ENCODE results near the gene VPS37C.
"Not testable (repeated sequence)": the region's sequence is repeated elsewhere in the genome, so short reads cannot be mapped to it uniquely, and the experiment has no call there.

Gene VPS37C

GRCh38 chr11:61161190-61162091 is at the start of gene VPS37C:
TSS of gene VPS37C (minus strand) at chr11:61161426. CDS start at chr11:61138829, 22,597 bp downstream.
- DNase-seq, result peak; percentile 79 to 86

DNA sequence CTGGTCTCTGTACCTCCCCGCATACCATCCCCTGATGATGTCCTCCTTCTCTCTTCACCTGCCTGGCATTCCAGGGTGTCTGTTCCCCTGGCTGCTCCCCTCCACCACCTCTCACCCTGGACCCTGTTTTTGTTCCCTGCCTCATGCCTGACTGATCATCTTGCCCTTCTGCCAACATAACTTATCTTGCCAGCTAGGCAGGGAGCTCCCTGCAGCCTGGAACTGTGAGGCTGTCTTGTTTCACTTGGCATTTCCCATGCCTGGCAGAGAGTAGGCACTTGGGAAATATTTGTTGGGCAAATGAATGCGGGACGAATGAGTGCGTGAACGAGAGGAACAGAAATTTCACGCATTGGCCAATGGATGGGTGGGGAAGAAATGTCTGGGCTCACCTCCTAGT is 49.4 kb upstream of the VPS37C start:
- not testable (repeated sequence) for DNase-seq

DNA sequence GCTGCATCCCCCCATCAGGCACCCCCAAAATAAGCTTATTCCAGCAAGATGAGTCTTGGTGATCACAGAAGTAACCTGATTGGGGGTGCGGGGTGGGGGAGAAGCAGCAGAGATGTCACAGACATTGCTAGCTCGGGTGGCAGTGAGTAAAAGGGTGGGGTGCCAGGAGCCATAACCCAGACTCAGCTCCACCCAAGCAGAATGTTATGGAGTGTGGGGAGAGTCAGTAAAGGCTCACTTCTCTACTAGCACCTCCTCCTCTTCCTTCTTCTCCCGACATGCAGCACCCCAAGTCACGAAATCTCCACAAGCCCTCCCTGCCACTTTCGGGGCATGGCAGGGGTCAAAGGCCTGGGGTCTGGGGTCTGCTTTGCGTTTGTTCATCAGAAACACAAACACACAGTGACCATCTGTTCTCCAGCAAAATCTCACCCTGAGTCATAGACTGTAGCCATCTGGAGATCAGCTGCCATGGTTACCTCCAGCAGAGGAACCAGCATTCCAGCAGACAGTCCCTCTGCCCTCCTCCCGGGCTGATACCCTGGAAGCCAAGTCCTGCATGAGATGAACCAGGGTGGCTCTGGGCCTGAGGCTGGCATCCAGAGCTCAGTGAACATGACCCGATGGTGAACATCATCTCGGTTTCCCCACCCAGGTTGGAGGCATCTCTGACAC is 46.5 kb upstream of the VPS37C start:
- DNase-seq, result not testable (repeated sequence)

DNA sequence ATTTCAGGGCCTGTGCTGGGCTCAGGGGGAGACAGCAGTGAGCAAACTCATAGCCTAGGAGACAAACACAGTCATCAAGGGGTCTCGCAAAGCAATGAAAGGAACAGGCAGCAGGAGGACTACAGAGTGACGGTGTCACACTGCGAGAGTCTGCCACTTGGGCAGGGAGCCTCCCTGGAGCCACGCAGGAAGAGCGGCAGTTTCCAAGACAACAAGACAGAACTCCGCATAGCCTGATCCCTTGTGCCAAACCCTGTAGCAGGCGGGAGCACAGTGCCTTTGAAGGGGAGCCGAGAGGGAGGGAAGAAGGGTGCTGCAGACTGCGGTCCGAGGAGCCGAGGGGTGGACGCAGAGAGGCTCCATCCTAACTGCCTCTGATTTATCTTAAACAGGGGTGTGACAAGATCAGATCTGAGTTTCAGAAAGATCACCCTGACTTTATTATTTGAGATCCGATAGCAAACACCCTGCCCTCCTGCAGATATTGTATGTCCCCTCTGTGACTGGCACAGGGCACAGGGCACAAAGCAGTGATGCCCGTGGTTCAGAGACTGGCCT is 43.4 kb upstream of the VPS37C start:
- DNase-seq, result not testable (repeated sequence)

DNA sequence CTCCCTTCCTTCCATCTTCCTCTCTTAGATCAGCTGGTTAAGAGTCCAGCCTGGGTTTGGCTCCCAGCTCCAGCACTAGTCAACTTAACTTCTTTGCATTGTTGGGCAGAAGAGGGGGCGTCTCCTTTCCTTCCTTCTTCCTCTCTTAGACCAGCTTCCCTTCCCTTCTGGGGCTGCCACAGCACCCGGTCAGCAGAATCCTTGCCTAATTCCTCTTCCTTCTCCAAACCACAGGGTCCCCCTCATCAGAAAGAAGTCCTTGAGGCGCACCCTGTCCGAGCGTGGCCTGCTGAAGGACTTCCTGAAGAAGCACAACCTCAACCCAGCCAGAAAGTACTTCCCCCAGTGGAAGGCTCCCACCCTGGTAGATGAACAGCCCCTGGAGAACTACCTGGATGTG is 42.6 kb upstream of the VPS37C start:
- DNase-seq, result not testable (repeated sequence)

DNA sequence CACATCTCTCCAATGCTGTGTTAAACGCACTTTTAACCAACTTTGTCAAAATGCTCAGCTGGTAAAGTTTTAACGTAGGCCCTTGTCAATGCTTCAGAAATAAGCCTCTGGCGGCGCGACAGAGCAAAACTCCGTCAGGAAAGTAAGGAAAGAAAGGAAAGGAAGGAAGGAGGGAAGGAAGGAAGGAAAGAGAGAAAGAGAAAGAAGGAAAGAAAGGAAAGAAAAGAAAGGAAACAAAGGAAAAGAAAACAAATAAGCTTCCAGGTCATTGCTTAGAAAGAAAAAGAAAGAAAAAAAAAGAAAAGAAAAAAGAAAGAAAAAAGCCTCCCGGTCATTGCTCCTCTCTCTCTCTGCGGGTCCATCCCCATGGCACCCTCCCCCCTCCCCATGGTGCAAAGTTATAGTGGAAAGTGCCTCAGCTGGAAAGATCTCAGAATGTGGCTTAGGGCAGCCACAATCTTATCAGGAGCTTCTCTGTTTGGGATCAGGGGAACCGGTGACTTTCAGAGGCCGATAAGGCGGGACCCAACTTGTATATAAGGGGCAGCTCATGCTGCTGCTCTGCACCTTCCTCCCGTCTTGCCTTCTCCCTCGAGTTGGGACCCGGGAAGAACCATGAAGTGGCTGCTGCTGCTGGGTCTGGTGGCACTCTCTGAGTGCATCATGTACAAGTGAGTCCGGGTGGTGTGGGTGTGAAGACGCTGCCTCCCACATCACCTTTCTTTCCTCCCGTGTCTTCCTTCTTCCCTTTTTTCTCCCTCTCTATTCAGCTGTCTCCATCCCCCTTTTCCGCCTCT is 41.9 kb upstream of the VPS37C start, which contains the start of gene PGA3:
Gene PGA3, plus strand, starts transcription at position 566 of the 797 bp plus-strand sequence. Its CDS starts 50 bp downstream, at position 616.
- DNase-seq, result not testable (repeated sequence)

GRCh38 chr11:61201476-61201875 is 40.2 kb upstream of the VPS37C start:
- no peak for DNase-seq

DNA sequence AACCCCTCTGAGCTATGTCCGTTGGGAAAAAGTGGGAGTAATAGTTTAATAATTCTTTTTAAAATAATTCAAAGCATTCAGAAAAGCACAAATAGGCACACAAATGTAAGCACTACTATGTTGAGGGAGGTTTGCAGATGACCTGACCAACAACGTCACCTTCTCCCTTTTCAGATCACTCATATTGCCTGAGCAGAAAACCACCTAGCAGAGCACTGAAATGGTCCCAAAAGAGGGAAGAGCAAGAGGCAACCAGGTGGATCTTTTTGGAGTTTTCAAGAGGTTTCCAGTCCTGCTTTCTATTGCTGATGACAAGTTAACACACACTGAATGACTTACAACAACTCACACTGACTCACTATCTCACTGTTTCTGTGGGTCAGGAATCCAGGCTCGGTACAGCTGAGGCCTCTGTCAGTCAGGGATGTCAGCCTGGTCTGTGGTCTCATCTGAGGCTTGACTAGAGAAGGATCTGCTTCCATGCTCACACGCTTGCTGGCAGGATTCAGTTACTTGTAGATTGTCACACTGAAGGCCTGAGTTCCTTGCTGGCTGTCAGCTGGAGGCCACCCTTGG is 37.8 kb upstream of the VPS37C start:
- DNase-seq, result no peak

DNA sequence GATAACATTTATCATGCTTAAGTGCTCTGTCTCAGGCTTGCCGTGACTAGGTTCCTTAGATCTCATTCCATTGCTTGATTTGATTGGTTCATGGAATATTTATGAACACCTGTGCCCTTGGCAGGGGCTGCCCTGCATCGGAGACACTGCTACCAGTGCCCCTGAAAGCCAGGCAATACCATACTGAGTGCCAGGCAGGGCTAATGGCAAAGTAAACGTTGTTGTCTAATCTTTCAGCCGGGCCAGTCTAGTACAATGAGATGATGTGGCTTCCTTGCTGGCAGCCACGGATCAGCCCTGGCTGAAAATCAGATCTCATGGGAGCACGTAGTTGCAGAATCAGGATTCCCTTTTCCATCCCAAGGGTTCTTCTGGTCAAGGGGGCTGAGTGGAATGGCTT is 37.1 kb upstream of the VPS37C start:
- no peak for DNase-seq

- DNase-seq, result no peak
Measured at GRCh38 chr11:61195719-61196118, 34.5 kb upstream of the VPS37C start.

- DNase-seq, result no peak
Measured at GRCh38 chr11:61194981-61195695, 33.9 kb upstream of the VPS37C start.

- DNase-seq, result no peak
Measured at GRCh38 chr11:61194169-61194671, 33.0 kb upstream of the VPS37C start.

DNA sequence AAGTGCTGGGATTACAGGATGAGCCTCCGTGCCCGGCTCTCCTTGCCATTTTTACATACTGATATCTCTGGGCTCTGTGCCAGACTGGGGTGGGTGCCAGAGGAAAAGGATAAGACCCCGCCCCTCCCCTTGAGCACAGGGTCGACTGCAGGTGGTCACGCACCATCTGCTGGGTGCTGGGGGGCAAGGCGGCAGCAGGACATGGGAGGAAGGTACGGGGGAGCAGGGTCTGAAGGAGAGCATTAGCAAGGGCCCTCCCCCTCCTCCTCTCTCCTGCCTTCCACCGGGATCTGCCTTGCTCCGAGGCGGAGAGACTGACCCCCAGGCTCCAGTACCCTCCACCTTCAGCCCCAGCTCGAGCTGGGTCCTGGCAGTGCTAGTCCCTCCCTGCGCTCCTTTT is 32.4 kb upstream of the VPS37C start:
- peak in 1 of 2 experiments; percentile 9 for DNase-seq

DNA sequence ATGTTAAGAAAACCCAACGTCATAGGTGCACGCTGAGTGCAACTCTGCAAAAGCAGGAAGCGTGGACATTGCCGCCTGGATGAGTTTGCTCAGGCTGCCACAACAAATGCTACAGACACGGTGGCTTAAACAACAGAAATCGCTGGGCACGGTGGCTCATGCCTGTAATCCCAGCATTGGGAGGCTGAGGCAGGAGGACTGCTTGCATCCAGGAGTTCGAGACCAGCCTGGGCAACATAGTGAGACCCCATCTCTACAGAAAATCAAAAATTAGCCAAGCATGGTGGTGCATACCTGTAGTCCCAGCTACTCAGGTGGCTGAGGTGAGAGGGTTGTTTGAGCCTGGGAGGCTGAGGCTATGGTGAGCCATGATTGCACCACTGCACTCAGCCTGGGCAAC is 28.7 kb upstream of the VPS37C start:
- no peak for DNase-seq

- DNase-seq, result peak; percentile 55 to 66
Measured at GRCh38 chr11:61187505-61188130, 26.4 kb upstream of the VPS37C start.

DNA sequence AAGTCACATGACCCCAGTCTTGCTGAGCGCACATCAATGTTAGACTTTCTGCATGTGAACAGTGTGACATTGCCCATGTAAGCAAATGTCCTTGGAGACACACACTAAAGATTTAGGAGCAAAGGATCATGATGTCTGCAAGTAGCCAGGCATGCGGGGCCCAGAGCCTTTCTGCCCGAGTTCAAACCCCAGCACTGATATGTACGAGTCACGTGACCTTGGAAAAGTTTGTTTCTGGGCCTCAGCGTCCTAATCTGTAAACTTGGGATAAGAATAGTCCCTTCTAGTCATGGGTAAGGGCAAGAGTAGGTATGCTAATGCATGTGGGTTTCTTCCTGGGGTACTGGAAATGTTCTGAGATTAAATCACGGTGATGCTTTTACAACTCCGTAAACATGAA is 25.3 kb upstream of the VPS37C start:
- no peak for DNase-seq

GRCh38 chr11:61183645-61184044 is 22.4 kb upstream of the VPS37C start:
- no peak for DNase-seq

GRCh38 chr11:61181489-61181888 is 20.3 kb upstream of the VPS37C start:
- no peak for DNase-seq

- not testable (repeated sequence) for DNase-seq
Measured at GRCh38 chr11:61180205-61180604, 19.0 kb upstream of the VPS37C start.

DNA sequence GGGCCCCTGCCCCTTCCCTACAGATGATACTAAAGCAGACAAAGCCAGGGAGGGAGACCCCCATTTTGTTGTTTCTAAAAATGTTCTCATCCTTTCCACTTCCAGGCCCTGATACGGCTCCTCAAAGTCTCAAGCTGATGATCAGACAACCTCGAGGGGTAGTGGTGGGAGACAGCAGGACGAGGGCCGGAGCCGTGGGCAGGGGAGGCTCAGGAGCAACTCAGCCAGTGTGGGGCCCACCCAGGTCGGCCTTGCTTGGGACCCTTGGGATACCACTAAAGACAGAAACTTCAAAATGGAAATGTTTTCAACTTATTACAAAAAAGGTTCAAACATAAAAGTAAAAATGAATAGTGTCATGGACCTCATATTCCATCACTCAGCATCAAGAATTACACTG is 15.2 kb upstream of the VPS37C start:
- DNase-seq, result no peak

DNA sequence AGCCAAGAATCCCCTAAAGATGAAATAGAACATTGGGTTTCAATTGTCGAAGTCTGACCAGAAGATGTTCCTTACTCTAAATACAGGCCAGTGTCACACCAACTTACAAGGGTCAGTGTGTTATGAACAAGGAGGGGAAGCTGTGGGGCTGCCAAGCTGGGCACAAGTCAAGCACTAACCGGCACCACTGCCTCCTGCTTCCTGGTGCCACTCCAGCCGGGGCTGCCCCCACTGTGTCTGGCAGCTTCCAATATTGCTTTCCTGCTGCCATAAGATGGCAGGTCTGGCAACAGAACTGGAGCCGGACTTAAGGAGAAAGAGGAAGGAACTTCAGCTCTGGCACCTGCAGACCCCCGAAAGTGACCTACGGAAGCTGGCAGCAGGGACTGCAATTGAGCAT is 13.7 kb upstream of the VPS37C start:
- no peak for DNase-seq
